Thyroid gland (tissue), 4 donors: Measurements from ENCODE around the gene ZNF837. TPM values are rescaled to one million over a fixed set of nuclear protein-coding genes. Genes with fewer than 3 reads are reported as not detected.
A peak's percentile ranks its signal among the peaks of the same experiment; 100 is the strongest.
"Not testable (repeated sequence)": the region's sequence is repeated elsewhere in the genome, so short reads cannot be mapped to it uniquely, and the experiment has no call there.

ENCODE experiments used
- DNase-seq, 2 donors: peaks; one replicate each; pipeline ENCODE4 v3.0.0-alpha.2; 2019
- H3K27ac ChIP-seq, 3 donors: fragments of 200-600 bp; sonication (generic); 1 replicate in 2 of 3; 2 replicates in 1 of 3; pipeline ENCODE4 v1.5.1; 2016 to 2019; ENCODE audit warnings: mild to moderate bottlenecking in 1 of 3, moderate library complexity in 1 of 3
- H3K27me3 ChIP-seq: fragments of 200-600 bp; sonication (generic); one replicate; pipeline ENCODE4 v1.5.1; 2019
- H3K36me3 ChIP-seq, 2 donors: fragments of 200-600 bp; sonication (generic); one replicate each; pipeline ENCODE4 v1.5.1; 2016 to 2019
- H3K4me1 ChIP-seq, 2 donors: fragments of 200-600 bp; sonication (generic); one replicate each; pipeline ENCODE4 v1.5.1; 2017 to 2019
- H3K4me3 ChIP-seq, 3 donors: fragments of 200-600 bp; sonication (generic); replicated peaks in 1 of 3; 1 replicate in 2 of 3; 2 replicates in 1 of 3; pipeline ENCODE4 v1.5.1; 2016; ENCODE audit warnings: mild to moderate bottlenecking in 1 of 3
- H3K9me3 ChIP-seq: fragments of 200-600 bp; sonication (generic); one replicate; pipeline ENCODE4 v1.5.1; 2017
- CTCF ChIP-seq, 6 experiments: fragments of 200-600 bp in 3 of 6; fragments of 450-650 bp in 3 of 6; sonication (generic) in 3 of 6; IDR thresholded peaks; one replicate each; pipeline ENCODE4 v1.5.1; 2016 to 2019; ENCODE audit warnings: antibody characterized with exemption in 6 of 6, mild to moderate bottlenecking in 2 of 6, inconsistent platforms in 1 of 6, moderate library complexity in 1 of 6
- POLR2A ChIP-seq, 2 donors: fragments of 450-650 bp; IDR thresholded peaks; one replicate each; pipeline ENCODE4 v1.6.1; 2017; ENCODE audit warnings: antibody characterized with exemption in 2 of 2, mild to moderate bottlenecking in 2 of 2, moderate library complexity in 1 of 2
- WGBS, 2 donors: methylation state at CpG; one replicate each; pipeline ENCODE4 v1.1.5; 2017; 5-methylcytosine and 5-hydroxymethylcytosine counted together
- intact Hi-C: fragments of 100-400 bp; cut with DNase I; formaldehyde crosslinking; loops from one replicate; pipeline ENCODE4 v1.15.1; 2023
- total RNA-seq, 4 donors: library from RNA; depleted of rRNA; stranded (reverse); fragments of >200 nt; gene quantifications; one replicate each; pipeline ENCODE4 v1.2.3, GENCODE V29; 2016

ZNF837 gene
- total RNA-seq, 4 donors from 2014 or later, result 6.3 to 16.4 (median 15.1) TPM

- intact Hi-C loops, result loop anchor here (10.0 kb wide), 1 partner anchor 55 kb away; the partner anchor contains the start of gene ZSCAN22
- DNase-seq, result no peak
- no peaks in the 10 kb centered on the region for H3K36me3 ChIP-seq
- no peaks in the 10 kb centered on the region for H3K27me3 ChIP-seq
- peak overlapping the region; percentile 26 to 74 (median 70) for H3K4me3 ChIP-seq
- peak overlapping the region; percentile 88 to 96 (median 92) for H3K27ac ChIP-seq
- H3K9me3 ChIP-seq, result no peaks in the 10 kb centered on the region
- WGBS, 2 donors, result 5% methylated on average over 23 to 24 of the region's 24 CpGs
- no peak for TF ChIP-seq POLR2A (IDR thresholded peaks at IDR 0.05)
- TF ChIP-seq CTCF (IDR thresholded peaks at IDR 0.05), result no peak
- peaks cover 14 to 24% of the 10 kb centered on the region in 2 donors for H3K4me1 ChIP-seq
Measured at GRCh38 chr19:58380037-58380661, 681 bp downstream of the ZNF837 start.

- 85% methylated on average over 4 of the region's 6 CpGs; no CpG with 5 or more reads in 1 of the 2 donors for WGBS, 2 donors
Measured at GRCh38 chr19:58379246-58379645, 1.6 kb downstream of the ZNF837 start.

GRCh38 chr19:58376724-58377123, 4.1 kb downstream of the ZNF837 start:
- H3K4me3 ChIP-seq, H3K27me3 ChIP-seq, H3K36me3 ChIP-seq, intact Hi-C loops, H3K9me3 ChIP-seq, H3K27ac ChIP-seq, DNase-seq: not testable (repeated sequence)
- 85 to 95% methylated on average over 7 of the region's 7 CpGs for WGBS, 2 donors
- H3K4me1 ChIP-seq, result peaks cover 11 to 27% of the 10 kb centered on the region in 2 donors

More at GRCh38 chr19:58379246-58379645, 1.6 kb downstream of the ZNF837 start:
- TF ChIP-seq CTCF (IDR thresholded peaks at IDR 0.05) (no peak), POLR2A (IDR thresholded peaks at IDR 0.05) (no peak)
- intact Hi-C loops, result no loop called here
- H3K4me1 ChIP-seq, result peaks cover 14 to 24% of the 10 kb centered on the region in 2 donors
- no peaks in the 10 kb centered on the region for H3K27me3 ChIP-seq
- no peak overlapping the region for H3K27ac ChIP-seq
- no peak overlapping the region for H3K4me3 ChIP-seq
- no peaks in the 10 kb centered on the region for H3K9me3 ChIP-seq
- no peak for DNase-seq
- no peaks in the 10 kb centered on the region for H3K36me3 ChIP-seq

GRCh38 chr19:58374200-58374599, 6.6 kb downstream of the ZNF837 start:
- no peak for DNase-seq
- no peaks in the 10 kb centered on the region for H3K9me3 ChIP-seq
- H3K4me1 ChIP-seq, result peaks cover 0 to 10% of the 10 kb centered on the region in 2 donors
- TF ChIP-seq CTCF (IDR thresholded peaks at IDR 0.05) (no peak), POLR2A (IDR thresholded peaks at IDR 0.05) (no peak)
- no peaks in the 10 kb centered on the region for H3K27me3 ChIP-seq
- no peak overlapping the region for H3K4me3 ChIP-seq
- H3K36me3 ChIP-seq, result no peaks in the 10 kb centered on the region
- intact Hi-C loops, result no loop called here
- WGBS, 2 donors, result 92 to 95% methylated on average over 4 of the region's 4 CpGs
- no peak overlapping the region for H3K27ac ChIP-seq

- Histone ChIP-seq H3K4me1 (peaks cover 0 to 9% of the 10 kb centered on the region in 2 donors), H3K27ac (no peak overlapping the region), H3K4me3 (no peak overlapping the region), H3K9me3 (no peaks in the 10 kb centered on the region), H3K27me3 (no peaks in the 10 kb centered on the region), H3K36me3 (no peaks in the 10 kb centered on the region)
- DNase-seq, result peak; percentile 48 to 53
- intact Hi-C loops, result no loop called here
- TF ChIP-seq POLR2A (IDR thresholded peaks at IDR 0.05) (no peak), CTCF (IDR thresholded peaks at IDR 0.05) (peak in 2 of 6 experiments; percentile 23 to 30)
- 46 to 57% methylated on average over 9 to 15 of the region's 15 CpGs for WGBS, 2 donors
Measured at GRCh38 chr19:58372311-58373133, 8.3 kb downstream of the ZNF837 start.
